ENCODE results near the gene RTL10. TPM values are rescaled to one million over a fixed set of nuclear protein-coding genes. Genes with fewer than 3 reads are reported as not detected.

RTL10 gene
- total RNA-seq, 5 donors from 2014 or later (not counting 1 experiment from before 2014, with no cell fraction given) = 21.1 to 35.1 (median 28.5) TPM

- no peak overlapping the region for H3K27ac ChIP-seq (ENCODE audit: low read length)
- H3K4me1 Mint-ChIP-seq = peaks cover 0 to 6% (median 2%) of the 10 kb centered on the region in 3 donors
- no peak overlapping the region for H3K4me3 ChIP-seq (ENCODE audit: control insufficient read depth in 1 of 2, extremely low read depth in 1 of 2, low read length in 1 of 2)
- H3K27me3 ChIP-seq (replicated peaks in 1 of 2; ENCODE audit: control insufficient read depth in 2 of 2, extremely low read depth in 1 of 2, insufficient read depth in 2 of 2, low read length in 1 of 2) = no peaks in the 10 kb centered on the region
- H3K9me3 ChIP-seq = no peaks in the 10 kb centered on the region
- ATAC-seq (replicated peaks in 1 of 4) = no peak
- H3K4me3 Mint-ChIP-seq = no peak overlapping the region
- H3K9me3 Mint-ChIP-seq = no peaks in the 10 kb centered on the region
- H3K27me3 Mint-ChIP-seq = no peaks in the 10 kb centered on the region
- H3K36me3 Mint-ChIP-seq = peaks cover 21% of the 10 kb centered on the region
- H3K27ac Mint-ChIP-seq = no peak overlapping the region
- ChIA-PET POLR2A (no interaction called here), CTCF (no interaction called here)
- no peaks in the 10 kb centered on the region for H3K4me1 ChIP-seq (ENCODE audit: control insufficient read depth in 1 of 2, extremely low read depth in 1 of 2, insufficient read depth in 2 of 2, low read length in 2 of 2)
- H3K36me3 ChIP-seq (ENCODE audit: control insufficient read depth in 2 of 2, extremely low read depth in 1 of 2, insufficient read depth in 1 of 2, low read length in 1 of 2) = peaks cover 3 to 5% of the 10 kb centered on the region in 2 donors
- WGBS (ENCODE audit: insufficient coverage) = 93% methylated on average over 13 of the region's 17 CpGs
- DNase-seq = peak in 1 of 35 experiments; percentile 21
These were observed 36.1 kb downstream of the RTL10 start for GRCh38 chr22:19818324-19819207.

GRCh38 chr22:19816372-19817119 is 38.1 kb downstream of the RTL10 start:
- DNase-seq (no peak), ATAC-seq (replicated peaks in 1 of 4) (no peak)
- H3K4me1 Mint-ChIP-seq = peaks cover 0 to 6% (median 0%) of the 10 kb centered on the region in 3 donors
- no peak overlapping the region for H3K4me3 Mint-ChIP-seq
- POLR2A ChIA-PET = no interaction called here
- H3K4me3 ChIP-seq (ENCODE audit: control insufficient read depth in 1 of 2, extremely low read depth in 1 of 2, low read length in 1 of 2) = no peak overlapping the region
- peaks cover 3 to 9% of the 10 kb centered on the region in 2 donors for H3K36me3 ChIP-seq (ENCODE audit: control insufficient read depth in 2 of 2, extremely low read depth in 1 of 2, insufficient read depth in 1 of 2, low read length in 1 of 2)
- H3K4me1 ChIP-seq (ENCODE audit: control insufficient read depth in 1 of 2, extremely low read depth in 1 of 2, insufficient read depth in 2 of 2, low read length in 2 of 2) = no peaks in the 10 kb centered on the region
- WGBS (ENCODE audit: insufficient coverage) = 93% methylated on average over 12 of the region's 14 CpGs
- no peaks in the 10 kb centered on the region for H3K9me3 ChIP-seq
- H3K27ac ChIP-seq (ENCODE audit: low read length) = no peak overlapping the region
- CTCF ChIA-PET = no interaction called here
- H3K27me3 Mint-ChIP-seq = no peaks in the 10 kb centered on the region
- H3K9me3 Mint-ChIP-seq = no peaks in the 10 kb centered on the region
- peaks cover 30% of the 10 kb centered on the region for H3K36me3 Mint-ChIP-seq
- H3K27ac Mint-ChIP-seq = no peak overlapping the region
- H3K27me3 ChIP-seq (replicated peaks in 1 of 2; ENCODE audit: control insufficient read depth in 2 of 2, extremely low read depth in 1 of 2, insufficient read depth in 2 of 2, low read length in 1 of 2) = no peaks in the 10 kb centered on the region

GRCh38 chr22:19815823-19816290 is 38.8 kb downstream of the RTL10 start:
- ATAC-seq (replicated peaks in 1 of 4) = no peak
- peaks cover 0 to 11% (median 5%) of the 10 kb centered on the region in 3 donors for H3K4me1 Mint-ChIP-seq
- WGBS (ENCODE audit: insufficient coverage) = 89% methylated on average over 16 of the region's 16 CpGs

GRCh38 chr22:19815093-19815822 is 39.4 kb downstream of the RTL10 start:
- H3K9me3 Mint-ChIP-seq = no peaks in the 10 kb centered on the region
- 93% methylated on average over 14 of the region's 18 CpGs for WGBS (ENCODE audit: insufficient coverage)

More at GRCh38 chr22:19815823-19816290, 38.8 kb downstream of the RTL10 start:
- Mint-ChIP-seq H3K27me3 (no peaks in the 10 kb centered on the region), H3K27ac (peak overlapping the region in 1 of 2 donors; percentile 51), H3K4me3 (no peak overlapping the region), H3K36me3 (peaks cover 30% of the 10 kb centered on the region), H3K9me3 (no peaks in the 10 kb centered on the region)
- CTCF ChIA-PET = no interaction called here
- no peak overlapping the region for H3K27ac ChIP-seq (ENCODE audit: low read length)
- peak in 2 of 35 experiments; percentile 2 to 12 for DNase-seq
- H3K27me3 ChIP-seq (replicated peaks in 1 of 2; ENCODE audit: control insufficient read depth in 2 of 2, extremely low read depth in 1 of 2, insufficient read depth in 2 of 2, low read length in 1 of 2) = no peaks in the 10 kb centered on the region
- peaks cover 2 to 6% of the 10 kb centered on the region in 2 experiments for H3K4me1 ChIP-seq (ENCODE audit: control insufficient read depth in 1 of 2, extremely low read depth in 1 of 2, insufficient read depth in 2 of 2, low read length in 2 of 2)
- H3K4me3 ChIP-seq (ENCODE audit: control insufficient read depth in 1 of 2, extremely low read depth in 1 of 2, low read length in 1 of 2) = no peak overlapping the region
- POLR2A ChIA-PET = no interaction called here
- H3K9me3 ChIP-seq = no peaks in the 10 kb centered on the region
- peaks cover 3 to 9% of the 10 kb centered on the region in 2 donors for H3K36me3 ChIP-seq (ENCODE audit: control insufficient read depth in 2 of 2, extremely low read depth in 1 of 2, insufficient read depth in 1 of 2, low read length in 1 of 2)

GRCh38 chr22:19814428-19814827 is 40.2 kb downstream of the RTL10 start:
- H3K4me1 ChIP-seq (ENCODE audit: control insufficient read depth in 1 of 2, extremely low read depth in 1 of 2, insufficient read depth in 2 of 2, low read length in 2 of 2) = peaks cover 6 to 19% of the 10 kb centered on the region in 2 experiments
- ATAC-seq (replicated peaks in 1 of 4) = no peak
- H3K27me3 ChIP-seq (replicated peaks in 1 of 2; ENCODE audit: control insufficient read depth in 2 of 2, extremely low read depth in 1 of 2, insufficient read depth in 2 of 2, low read length in 1 of 2) = no peaks in the 10 kb centered on the region
- POLR2A ChIA-PET = no interaction called here
- no peak overlapping the region for H3K27ac ChIP-seq (ENCODE audit: low read length)
- H3K9me3 Mint-ChIP-seq = no peaks in the 10 kb centered on the region
- no peak for DNase-seq
- CTCF ChIA-PET = no interaction called here
- H3K4me3 ChIP-seq (ENCODE audit: control insufficient read depth in 1 of 2, extremely low read depth in 1 of 2, low read length in 1 of 2) = no peak overlapping the region
- no peak overlapping the region for H3K27ac Mint-ChIP-seq
- H3K27me3 Mint-ChIP-seq = no peaks in the 10 kb centered on the region
- H3K4me3 Mint-ChIP-seq = no peak overlapping the region
- H3K4me1 Mint-ChIP-seq = peaks cover 0 to 11% (median 11%) of the 10 kb centered on the region in 3 donors
- H3K36me3 ChIP-seq (ENCODE audit: control insufficient read depth in 2 of 2, extremely low read depth in 1 of 2, insufficient read depth in 1 of 2, low read length in 1 of 2) = peaks cover 0 to 12% of the 10 kb centered on the region in 2 donors
- peaks cover 30% of the 10 kb centered on the region for H3K36me3 Mint-ChIP-seq
- no peaks in the 10 kb centered on the region for H3K9me3 ChIP-seq
- 91% methylated on average over 2 of the region's 5 CpGs for WGBS (ENCODE audit: insufficient coverage)

More at GRCh38 chr22:19815093-19815822, 39.4 kb downstream of the RTL10 start:
- Histone ChIP-seq H3K27me3 (replicated peaks in 1 of 2; ENCODE audit: control insufficient read depth in 2 of 2, extremely low read depth in 1 of 2, insufficient read depth in 2 of 2, low read length in 1 of 2) (no peaks in the 10 kb centered on the region), H3K9me3 (no peaks in the 10 kb centered on the region), H3K4me1 (ENCODE audit: control insufficient read depth in 1 of 2, extremely low read depth in 1 of 2, insufficient read depth in 2 of 2, low read length in 2 of 2) (peaks cover 6 to 12% of the 10 kb centered on the region in 2 experiments), H3K27ac (ENCODE audit: low read length) (no peak overlapping the region), H3K4me3 (ENCODE audit: control insufficient read depth in 1 of 2, extremely low read depth in 1 of 2, low read length in 1 of 2) (no peak overlapping the region), H3K36me3 (ENCODE audit: control insufficient read depth in 2 of 2, extremely low read depth in 1 of 2, insufficient read depth in 1 of 2, low read length in 1 of 2) (peaks cover 3 to 9% of the 10 kb centered on the region in 2 donors)
- no peak overlapping the region for H3K27ac Mint-ChIP-seq
- H3K4me3 Mint-ChIP-seq = no peak overlapping the region
- H3K36me3 Mint-ChIP-seq = peaks cover 30% of the 10 kb centered on the region
- DNase-seq = peak in 1 of 35 experiments; percentile 2
- ChIA-PET POLR2A (no interaction called here), CTCF (no interaction called here)
- no peak for ATAC-seq (replicated peaks in 1 of 4)
- peaks cover 0 to 11% (median 9%) of the 10 kb centered on the region in 3 donors for H3K4me1 Mint-ChIP-seq
- H3K27me3 Mint-ChIP-seq = no peaks in the 10 kb centered on the region

- H3K36me3 ChIP-seq (ENCODE audit: control insufficient read depth in 2 of 2, extremely low read depth in 1 of 2, insufficient read depth in 1 of 2, low read length in 1 of 2) = peaks cover 0 to 12% of the 10 kb centered on the region in 2 donors
- no peaks in the 10 kb centered on the region for H3K9me3 ChIP-seq
These were observed 41.8 kb downstream of the RTL10 start for GRCh38 chr22:19812910-19813309.

More at GRCh38 chr22:19812910-19813309, 41.8 kb downstream of the RTL10 start:
- Histone ChIP-seq H3K27ac (ENCODE audit: low read length) (no peak overlapping the region), H3K27me3 (replicated peaks in 1 of 2; ENCODE audit: control insufficient read depth in 2 of 2, extremely low read depth in 1 of 2, insufficient read depth in 2 of 2, low read length in 1 of 2) (no peaks in the 10 kb centered on the region), H3K4me1 (ENCODE audit: control insufficient read depth in 1 of 2, extremely low read depth in 1 of 2, insufficient read depth in 2 of 2, low read length in 2 of 2) (peaks cover 6 to 19% of the 10 kb centered on the region in 2 experiments), H3K4me3 (ENCODE audit: control insufficient read depth in 1 of 2, extremely low read depth in 1 of 2, low read length in 1 of 2) (no peak overlapping the region)
- Mint-ChIP-seq H3K27ac (no peak overlapping the region), H3K27me3 (no peaks in the 10 kb centered on the region), H3K36me3 (peaks cover 29% of the 10 kb centered on the region), H3K4me1 (peaks cover 0 to 11% (median 11%) of the 10 kb centered on the region in 3 donors), H3K4me3 (no peak overlapping the region), H3K9me3 (no peaks in the 10 kb centered on the region)
- POLR2A ChIA-PET = no interaction called here
- DNase-seq = no peak
- CTCF ChIA-PET = no interaction called here
- 91% methylated on average over 7 of the region's 11 CpGs for WGBS (ENCODE audit: insufficient coverage)
- ATAC-seq (replicated peaks in 1 of 4) = no peak

All from T-cell (primary cell).